GM12865 (cell line): ENCODE results near the gene ENDOG.

Experiments used
- DNase-seq: peaks from one replicate; pipeline ENCODE4 v3.0.0; 2010; ENCODE audit warnings: low read depth
- H3K4me3 ChIP-seq: 2 replicates; pipeline ENCODE4 v1.5.1; 2011; ENCODE audit warnings: mild to moderate bottlenecking, low read depth, low read length, control low read depth
- TF ChIP-seq, protein P1 (sequence below): IDR thresholded peaks from 2 replicates; pipeline ENCODE4 v1.5.1; 2011; ENCODE audit warnings: low read length, control low read depth, low read depth, inconsistent platforms; ENCODE audit not compliant: insufficient read depth; ENCODE audit errors: missing control alignments

Gene ENDOG

DNA sequence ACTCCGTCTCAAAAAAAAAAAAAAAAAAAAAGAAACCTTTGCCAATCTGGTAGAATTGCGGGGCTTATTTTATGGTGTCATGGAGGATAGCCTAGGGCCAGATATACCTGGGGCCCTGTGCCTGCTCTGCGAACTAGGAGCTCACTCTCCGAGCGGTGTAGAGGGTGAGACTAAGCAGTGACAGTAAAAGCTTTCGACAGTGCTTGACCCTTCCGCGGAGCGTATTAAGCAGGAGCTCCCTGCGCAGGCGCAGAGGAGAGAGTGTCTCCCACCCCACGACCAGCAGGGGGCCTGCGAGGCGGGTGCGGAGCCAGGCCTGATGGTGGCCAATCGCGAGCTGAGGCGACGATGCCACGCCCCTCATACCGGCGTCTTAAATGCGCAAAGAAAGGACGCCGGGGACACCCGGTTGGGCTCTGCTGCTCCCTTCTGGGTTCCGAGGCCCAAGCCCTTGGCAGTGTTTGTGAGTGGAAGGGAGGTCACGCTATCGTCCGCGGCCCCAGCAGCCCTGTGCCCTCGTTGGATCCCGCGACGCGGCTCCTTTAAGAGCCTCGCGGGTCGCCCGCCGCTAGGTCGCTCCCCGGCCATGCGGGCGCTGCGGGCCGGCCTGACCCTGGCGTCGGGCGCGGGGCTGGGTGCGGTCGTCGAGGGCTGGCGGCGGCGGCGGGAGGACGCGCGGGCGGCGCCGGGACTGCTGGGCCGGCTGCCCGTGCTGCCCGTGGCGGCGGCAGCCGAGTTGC, at the start of gene ENDOG:
ENDOG (plus strand) TSS at position 402 of the 740 bp plus-strand sequence; CDS start at position 587, 185 bp downstream.
- peak within 1 kb of the TSS; percentile 78 for H3K4me3 ChIP-seq
- TF ChIP-seq, protein P1, sequence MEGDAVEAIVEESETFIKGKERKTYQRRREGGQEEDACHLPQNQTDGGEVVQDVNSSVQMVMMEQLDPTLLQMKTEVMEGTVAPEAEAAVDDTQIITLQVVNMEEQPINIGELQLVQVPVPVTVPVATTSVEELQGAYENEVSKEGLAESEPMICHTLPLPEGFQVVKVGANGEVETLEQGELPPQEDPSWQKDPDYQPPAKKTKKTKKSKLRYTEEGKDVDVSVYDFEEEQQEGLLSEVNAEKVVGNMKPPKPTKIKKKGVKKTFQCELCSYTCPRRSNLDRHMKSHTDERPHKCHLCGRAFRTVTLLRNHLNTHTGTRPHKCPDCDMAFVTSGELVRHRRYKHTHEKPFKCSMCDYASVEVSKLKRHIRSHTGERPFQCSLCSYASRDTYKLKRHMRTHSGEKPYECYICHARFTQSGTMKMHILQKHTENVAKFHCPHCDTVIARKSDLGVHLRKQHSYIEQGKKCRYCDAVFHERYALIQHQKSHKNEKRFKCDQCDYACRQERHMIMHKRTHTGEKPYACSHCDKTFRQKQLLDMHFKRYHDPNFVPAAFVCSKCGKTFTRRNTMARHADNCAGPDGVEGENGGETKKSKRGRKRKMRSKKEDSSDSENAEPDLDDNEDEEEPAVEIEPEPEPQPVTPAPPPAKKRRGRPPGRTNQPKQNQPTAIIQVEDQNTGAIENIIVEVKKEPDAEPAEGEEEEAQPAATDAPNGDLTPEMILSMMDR = peak; percentile 99
- peak; percentile 99 for DNase-seq

DNA sequence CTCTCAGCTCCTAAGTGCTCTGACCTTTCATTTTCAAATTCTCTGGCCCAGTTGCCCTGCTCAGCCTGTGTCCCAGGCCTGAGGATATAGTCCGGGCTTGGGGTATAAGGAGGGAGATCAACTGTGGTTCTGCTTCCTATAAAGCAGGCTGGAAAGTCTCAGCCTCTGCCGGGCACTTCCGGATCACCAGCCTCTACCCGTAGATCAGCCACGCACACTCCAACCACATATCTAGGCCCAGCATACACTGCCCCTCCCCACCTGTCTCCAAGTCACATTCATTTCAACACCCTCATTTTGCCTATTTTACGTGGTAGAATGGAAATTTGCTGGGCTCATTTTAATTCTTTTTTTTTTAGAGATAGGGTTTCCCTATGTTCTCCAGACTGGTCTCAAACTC, 49.7 kb upstream of the ENDOG start:
- no peak overlapping the region for H3K4me3 ChIP-seq
- TF ChIP-seq, protein P1 = no peak
- no peak for DNase-seq

DNA sequence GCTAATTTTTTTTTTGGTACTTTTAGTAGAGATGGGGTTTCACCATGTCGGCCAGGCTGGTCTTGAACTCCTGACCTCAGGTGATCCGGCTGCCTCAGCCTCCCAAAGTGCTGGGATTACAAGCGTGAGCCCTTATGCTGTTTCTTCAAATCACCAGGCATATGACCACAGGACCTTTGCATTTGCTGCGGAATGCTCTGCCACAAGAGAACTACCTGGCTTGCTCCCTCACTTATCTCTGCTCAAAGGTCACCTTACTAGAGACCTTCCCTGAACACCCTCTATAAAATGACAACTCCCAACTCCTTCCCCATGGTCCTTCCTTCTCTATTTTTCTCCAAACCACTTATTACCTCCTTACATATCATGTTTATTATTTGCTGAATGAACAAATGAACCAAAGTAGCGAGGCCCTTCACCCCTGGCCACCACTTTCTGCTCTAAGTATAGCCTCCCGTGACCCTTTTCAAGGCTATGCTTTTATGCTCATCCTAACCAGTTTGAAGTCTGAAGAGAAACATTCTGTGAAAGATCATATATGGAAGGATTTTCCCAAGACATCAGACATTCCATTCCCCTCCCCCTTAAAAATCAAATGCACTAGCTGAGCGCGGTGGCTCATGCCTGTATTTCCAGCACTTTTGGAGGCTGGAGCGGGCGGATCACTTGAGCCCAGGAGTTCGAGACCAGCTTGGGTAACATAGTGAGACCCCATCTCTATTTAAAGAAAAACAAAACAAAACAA, 47.8 kb upstream of the ENDOG start:
- DNase-seq = no peak
- peak overlapping the region; percentile 77 for H3K4me3 ChIP-seq
- TF ChIP-seq, protein P1 = no peak

DNA sequence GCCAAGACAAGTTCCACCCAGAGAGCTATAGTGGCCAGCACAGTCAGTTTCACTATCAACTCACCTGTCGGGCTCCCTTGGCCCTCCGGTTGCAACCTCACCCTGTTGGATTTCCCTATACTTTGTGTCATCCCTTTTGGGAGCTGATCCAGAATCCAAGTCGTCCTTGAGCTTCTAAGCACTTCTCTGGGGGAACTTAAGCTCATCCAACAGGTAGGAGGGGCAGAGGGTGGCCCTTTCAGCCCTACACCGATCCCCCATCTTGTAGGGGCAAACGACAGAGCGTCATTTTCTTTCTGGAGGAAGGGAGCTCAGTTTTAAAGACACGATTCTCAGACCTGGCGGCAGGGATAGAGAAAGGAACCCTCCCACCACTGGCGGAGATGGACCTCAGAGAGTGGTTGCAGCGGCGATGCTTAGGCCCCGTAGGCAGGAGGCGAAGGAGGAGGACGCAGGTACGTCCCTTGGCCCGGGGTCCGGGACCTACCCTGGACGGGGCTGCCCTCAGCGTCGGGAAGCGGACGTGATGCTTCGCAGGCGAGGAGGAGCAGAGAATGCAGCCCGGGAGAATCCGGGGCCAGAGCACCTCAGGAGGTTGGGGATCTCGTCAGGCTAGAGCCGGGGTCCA, 47.1 kb upstream of the ENDOG start:
- DNase-seq = peak; percentile 20
- H3K4me3 ChIP-seq = peak overlapping the region; percentile 77
- TF ChIP-seq, protein P1 = no peak

- peak; percentile 94 for DNase-seq
- peak within 1 kb of the TSS; percentile 77 for H3K4me3 ChIP-seq
- TF ChIP-seq, protein P1 = no peak
Observed at GRCh38 chr9:128771745-128772519, 46.4 kb upstream of the ENDOG start, which contains the start of gene ZER1. Gene ZER1, minus strand, starts transcription at chr9:128771927. Its CDS starts 16,362 bp downstream, at chr9:128755565.

DNA sequence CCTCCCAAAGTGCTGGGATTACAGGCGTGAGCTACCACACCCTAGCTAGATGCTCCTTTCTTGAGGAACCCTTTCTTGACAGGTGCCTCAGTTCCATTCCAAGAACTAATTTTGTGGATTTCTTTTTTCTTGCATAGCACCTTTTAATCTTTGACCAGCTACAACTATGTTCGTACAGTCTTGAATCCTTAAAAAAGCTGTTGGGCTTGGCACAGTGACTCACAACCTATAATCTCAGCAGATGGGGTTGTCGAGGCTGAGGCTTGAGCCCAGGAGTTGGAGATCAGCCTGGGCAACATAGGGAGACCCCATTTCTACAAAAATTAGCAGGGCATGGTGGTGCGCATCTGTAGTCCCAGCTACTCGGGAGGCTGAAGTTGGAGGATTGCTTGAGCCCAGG, 45.3 kb upstream of the ENDOG start:
- no peak for DNase-seq
- TF ChIP-seq, protein P1 = no peak
- no peak overlapping the region for H3K4me3 ChIP-seq
